HUDEP-2 (cell line): Measurements from ENCODE around the gene WDR47.
A peak's percentile ranks its signal among the peaks of the same experiment; 100 is the strongest.

Experiments
- DNase-seq, 76 experiments: peaks; one replicate each; lab custom pipeline; 2025; ENCODE audit not compliant: unreplicated experiment in 76 of 76; lab: John Stamatoyannopoulos, UW

Gene WDR47

DNA sequence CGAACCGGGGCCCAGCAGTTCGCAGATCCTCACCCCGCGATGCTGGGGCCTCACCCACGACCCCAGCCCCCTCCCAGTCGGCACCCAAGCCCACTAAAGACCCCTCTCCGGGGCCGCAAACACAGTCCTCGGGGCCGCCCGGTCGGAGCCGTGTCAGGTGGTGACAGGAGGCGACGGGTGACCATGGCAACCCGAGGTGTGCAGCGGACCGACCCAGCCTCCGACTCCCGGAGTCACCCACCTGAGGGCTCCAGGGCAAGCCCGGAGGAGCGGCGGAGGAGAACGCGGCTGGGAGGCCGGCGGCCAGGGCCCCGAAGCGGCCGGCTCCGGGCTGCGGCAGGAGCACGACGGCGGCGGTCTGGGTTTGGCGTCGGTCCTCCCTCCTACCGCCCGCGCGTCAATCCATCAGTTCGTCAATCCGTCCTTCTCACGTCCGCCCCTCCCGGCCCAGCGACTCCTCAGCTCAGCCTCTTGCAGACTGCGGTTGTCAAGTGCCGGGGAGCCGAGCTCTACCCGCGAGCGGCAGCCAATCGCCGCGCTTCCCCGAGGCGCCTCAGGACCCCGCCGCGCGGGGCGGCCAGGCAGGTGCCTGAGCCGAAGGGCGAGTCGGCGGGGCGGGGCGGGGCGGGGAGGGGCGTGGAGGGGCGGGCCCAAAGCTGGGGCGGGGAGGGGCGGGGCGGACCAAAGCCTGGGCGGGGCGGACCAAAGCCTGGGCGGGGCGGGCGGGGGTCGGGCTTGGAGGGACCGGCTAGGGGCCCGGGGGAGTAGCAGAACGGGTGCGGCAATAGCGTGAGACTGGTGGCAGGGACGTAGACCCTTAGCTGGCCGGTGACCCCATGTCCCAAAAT, at the start of gene WDR47:
WDR47 (minus strand) TSS at position 482 of the 848 bp plus-strand sequence. CDS start 18,590 bp downstream, outside the sequence.
- peak; percentile 23 to 97 (median 92) for DNase-seq

DNA sequence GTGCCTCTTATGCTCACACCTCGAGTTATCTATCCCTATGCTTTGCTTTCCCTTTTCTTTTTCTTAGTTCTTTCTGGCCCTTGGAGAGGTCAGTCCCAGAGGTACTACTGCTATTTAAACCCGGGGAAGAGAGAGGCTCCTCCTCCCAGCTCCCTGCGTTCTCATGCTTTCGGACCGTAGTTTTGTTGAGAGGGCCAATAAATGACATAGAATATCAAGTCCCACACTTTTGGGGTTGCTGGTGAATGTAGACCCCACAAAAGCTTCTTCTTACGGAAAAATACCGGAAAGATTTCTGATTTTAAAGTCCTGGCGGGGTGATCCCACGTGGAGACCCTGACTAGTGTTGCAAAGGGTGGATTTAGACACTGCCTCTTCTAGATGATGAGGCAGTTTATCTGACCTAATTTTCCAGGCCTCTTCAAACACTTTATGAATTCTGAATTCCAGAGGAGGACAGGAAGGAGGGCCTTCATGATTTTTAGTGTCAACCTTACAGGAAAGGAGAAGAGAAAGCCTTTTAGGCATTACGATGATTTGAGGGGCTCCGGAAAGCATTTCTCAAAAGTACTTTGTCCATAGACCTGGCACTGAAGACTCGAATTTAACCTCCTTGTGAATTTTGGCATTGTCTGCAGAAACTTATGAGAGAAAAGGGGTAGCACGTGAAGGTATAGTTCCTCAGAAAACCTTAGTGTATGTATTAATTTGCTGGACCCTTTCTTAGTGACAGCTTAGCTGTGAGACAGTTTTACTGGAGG, 49.4 kb upstream of the WDR47 start:
- DNase-seq = peak in 23 of 76 experiments; percentile 1 to 72 (median 38)

GRCh38 chr1:109090196-109091077, 48.5 kb upstream of the WDR47 start, which contains the start of gene TMEM167B:
TMEM167B (plus strand) TSS chr1:109090764; CDS start chr1:109090873, 109 bp downstream.
- peak in 75 of 76 experiments; percentile 23 to 90 (median 80) for DNase-seq

- no peak for DNase-seq
Measured at GRCh38 chr1:109089242-109090015, 47.5 kb upstream of the WDR47 start.

- DNase-seq = no peak
Measured at GRCh38 chr1:109084563-109085517, 42.9 kb upstream of the WDR47 start.

GRCh38 chr1:109083923-109084322, 42.0 kb upstream of the WDR47 start:
- DNase-seq = peak in 2 of 76 experiments; percentile 6

DNA sequence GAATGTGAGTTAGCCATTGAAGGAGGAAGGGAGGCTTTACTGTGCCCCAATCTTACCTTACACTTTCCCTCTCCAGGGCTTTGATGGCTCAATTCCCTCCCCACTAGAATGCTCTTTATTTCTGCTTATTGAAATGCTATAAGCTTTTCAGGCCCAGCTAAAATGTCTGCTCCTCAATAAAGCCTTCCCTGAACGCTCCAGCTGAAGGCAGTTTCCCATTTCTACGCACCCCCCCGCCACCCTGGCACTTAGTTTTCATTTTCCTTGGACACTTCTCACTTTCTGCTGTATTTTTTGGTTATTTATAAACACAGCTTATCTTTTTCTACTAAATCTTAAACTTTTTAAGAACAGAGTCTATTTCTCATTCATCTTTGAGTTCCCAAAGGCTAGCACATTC, 41.6 kb upstream of the WDR47 start:
- DNase-seq = no peak

DNA sequence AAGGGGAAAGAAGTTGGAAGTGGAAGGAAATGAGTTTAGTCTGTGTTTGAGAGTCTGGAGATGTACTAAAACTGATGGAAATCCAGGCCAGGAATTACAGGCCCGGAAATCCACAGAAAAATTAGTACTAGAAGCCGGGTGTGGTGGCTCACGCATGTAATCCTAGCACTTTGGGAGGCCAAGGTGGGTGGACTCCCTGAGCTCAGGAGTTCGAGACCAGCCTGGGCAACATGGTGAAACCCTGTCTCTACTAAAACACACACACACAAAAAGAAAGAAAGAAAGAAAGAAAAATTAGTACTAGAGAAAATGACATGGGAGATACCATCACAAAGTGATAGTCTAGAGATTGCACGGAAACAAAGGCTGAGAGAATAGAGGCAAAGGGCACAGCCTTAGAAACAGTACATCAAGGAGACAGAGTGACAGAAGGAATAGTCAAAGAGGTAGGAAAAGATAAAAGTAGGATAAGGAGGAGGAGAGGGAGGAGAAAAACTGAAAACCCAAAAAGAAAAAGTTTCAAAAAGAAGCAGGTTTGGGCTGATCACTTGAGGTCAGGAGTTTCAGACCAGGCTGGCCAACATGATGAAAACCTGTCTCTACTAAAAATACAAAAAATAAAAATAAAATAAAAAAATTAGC, 38.7 kb upstream of the WDR47 start:
- DNase-seq = no peak

DNA sequence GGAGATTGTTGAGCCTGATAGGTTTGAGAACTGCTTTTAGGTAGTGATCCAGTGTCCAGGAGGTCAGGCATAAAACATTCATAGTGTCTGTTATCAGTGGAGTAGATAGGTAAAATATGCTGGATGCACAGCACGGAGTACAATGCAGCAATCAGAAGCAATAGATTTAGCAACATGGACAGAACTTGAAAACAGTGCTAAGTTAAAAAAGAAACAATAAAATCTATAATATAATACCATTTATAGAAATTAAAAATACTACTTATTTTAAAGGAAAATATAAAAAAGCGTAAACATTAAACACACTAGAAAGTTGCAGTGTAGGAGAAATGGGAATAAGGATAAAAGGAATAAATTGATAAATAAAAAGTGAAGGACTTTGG, 37.3 kb upstream of the WDR47 start:
- DNase-seq = no peak

DNA sequence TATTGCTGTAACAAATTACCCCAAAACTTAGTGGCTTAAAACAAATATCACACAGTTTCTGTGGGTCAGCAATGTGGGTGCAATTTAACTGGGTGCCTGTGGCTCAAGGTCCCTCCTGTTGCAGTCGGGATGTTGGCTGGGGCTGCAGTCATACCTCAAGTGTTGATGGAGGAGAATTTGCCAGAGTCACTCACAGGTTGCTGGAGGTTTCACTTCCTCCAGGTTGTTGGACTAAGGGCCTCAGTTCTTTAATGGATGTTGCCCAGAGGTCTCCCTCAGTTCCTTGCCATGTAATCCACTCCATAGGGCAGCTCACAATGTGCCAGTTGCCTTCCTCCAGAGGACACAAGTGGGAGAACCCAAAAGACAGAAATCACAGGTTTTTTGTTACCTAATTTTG, 36.4 kb upstream of the WDR47 start:
- no peak for DNase-seq

DNA sequence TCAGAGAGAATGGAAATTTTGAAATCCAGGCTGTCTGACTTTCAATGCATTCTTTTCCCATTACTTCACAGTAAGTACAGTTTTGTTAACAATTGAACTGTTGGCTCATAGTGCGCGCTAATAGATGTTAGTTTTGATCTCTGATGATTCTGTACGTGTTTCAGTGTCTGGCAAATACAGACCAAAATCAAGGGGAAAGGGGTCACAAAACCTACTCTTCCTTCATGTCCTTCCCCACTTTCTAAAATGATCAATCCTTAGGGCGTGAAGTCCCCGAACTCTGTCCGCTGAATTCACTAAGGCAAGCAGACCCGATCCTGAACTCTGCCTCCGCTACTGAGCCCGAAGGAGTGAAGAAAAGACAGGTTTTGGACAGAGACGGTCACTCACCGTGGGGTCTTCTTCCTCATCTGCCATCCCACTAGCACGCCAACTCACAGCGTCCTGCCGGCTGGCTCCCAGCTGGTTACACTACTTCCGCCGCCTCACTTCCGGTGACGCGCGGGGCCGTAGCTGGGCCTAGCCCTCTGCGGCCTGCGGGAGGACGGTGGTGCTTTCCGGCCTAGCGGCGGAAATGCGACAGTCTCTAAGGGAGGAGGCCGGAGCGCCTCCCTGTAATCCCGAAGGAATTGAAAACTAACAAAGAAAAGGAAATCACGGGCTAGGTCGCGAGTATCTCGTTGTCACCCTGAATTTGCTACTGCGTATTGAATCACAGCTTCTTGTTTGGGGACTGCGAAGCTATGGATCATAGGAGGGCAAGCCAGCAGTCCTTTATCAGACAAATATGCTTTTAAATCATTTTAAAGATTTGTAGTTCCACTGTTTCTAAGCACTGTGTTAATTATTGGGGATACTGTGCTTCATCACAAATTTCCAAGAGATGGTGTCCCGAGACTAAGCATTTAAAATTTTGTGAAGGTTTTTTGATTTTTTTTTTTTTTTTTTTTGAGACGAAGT, 33.9 kb upstream of the WDR47 start, which contains the start of gene TAF13:
TAF13 (minus strand) TSS at position 473 of the 960 bp plus-strand sequence; CDS start at position 417, 56 bp downstream.
- DNase-seq = peak; percentile 21 to 89 (median 78)

- no peak for DNase-seq
Measured at GRCh38 chr1:109069294-109069693, 27.4 kb upstream of the WDR47 start.

- DNase-seq = no peak
Measured at GRCh38 chr1:109067883-109068282, 26.0 kb upstream of the WDR47 start.

DNA sequence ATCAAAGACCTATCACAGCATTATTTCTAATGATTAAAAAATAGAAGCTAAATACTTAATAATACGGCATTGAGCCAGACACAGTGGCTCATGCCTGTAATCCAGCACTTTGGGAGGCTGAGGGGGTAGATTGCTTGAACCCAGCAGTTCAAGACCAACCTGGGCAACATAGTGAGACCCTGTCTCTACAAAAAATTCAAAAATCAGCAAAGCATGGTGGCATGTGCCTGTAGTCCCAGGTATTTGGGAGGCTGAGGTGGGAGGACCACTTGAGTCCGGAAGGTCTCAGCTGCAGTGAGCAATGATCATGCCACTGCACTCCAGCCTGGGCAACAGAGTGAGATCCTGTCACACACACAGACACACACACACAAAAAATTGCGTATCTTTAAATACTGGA, 23.2 kb upstream of the WDR47 start:
- no peak for DNase-seq

GRCh38 chr1:109061183-109061582, 19.3 kb upstream of the WDR47 start:
- no peak for DNase-seq

- no peak for DNase-seq
Measured at GRCh38 chr1:109060707-109061106, 18.8 kb upstream of the WDR47 start.

DNA sequence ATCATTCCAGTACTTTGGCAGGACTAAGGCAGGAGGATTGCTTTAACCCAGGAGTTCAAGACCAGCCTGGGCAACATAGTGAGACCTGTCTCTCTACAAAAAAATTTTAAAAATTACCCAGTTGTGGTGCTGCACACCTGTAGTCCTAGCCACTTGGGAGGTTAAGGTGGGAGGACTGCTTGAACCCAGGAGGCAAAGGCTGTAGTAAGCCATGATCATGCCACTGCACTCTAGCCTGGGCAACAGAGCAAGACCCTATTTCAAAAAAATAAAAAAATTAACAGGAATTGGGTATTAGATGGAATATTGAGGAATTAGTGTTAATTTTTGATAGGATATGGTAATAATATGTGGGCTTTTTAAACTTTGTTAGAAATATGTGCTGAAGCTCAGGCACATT, 17.1 kb upstream of the WDR47 start:
- no peak for DNase-seq
